NCI-H510A treated with DMSO at 0.1 percent for 48 hours (cell line): ENCODE data around the gene ATOX1.

Source experiments
- DNase-seq: peaks from one replicate; lab custom pipeline; 2025; lab: John Stamatoyannopoulos, UW

The ATOX1 gene

GRCh38 chr5:151770383-151771258, 12.2 kb upstream of the ATOX1 start:
- DNase-seq = peak; percentile 80

GRCh38 chr5:151766975-151767374, 8.5 kb upstream of the ATOX1 start:
- DNase-seq = no peak

GRCh38 chr5:151764801-151765200, 6.4 kb upstream of the ATOX1 start:
- DNase-seq = no peak

GRCh38 chr5:151758141-151758429, 346 bp downstream of the ATOX1 start:
- DNase-seq = no peak

- no peak for DNase-seq
These were observed 944 bp downstream of the ATOX1 start for GRCh38 chr5:151757233-151758140.

GRCh38 chr5:151755383-151755782, 3.0 kb downstream of the ATOX1 start:
- no peak for DNase-seq

- DNase-seq = no peak
These were observed 6.8 kb downstream of the ATOX1 start for GRCh38 chr5:151751593-151751992.

GRCh38 chr5:151751091-151751490, 7.3 kb downstream of the ATOX1 start:
- DNase-seq = no peak

- no peak for DNase-seq
These were observed 8.3 kb downstream of the ATOX1 start for GRCh38 chr5:151750121-151750520.

GRCh38 chr5:151745071-151745705, 13.2 kb downstream of the ATOX1 start:
- no peak for DNase-seq

GRCh38 chr5:151743530-151743929, 14.9 kb downstream of the ATOX1 start:
- no peak for DNase-seq

GRCh38 chr5:151742870-151743294, 15.5 kb downstream of the ATOX1 start:
- peak; percentile 44 for DNase-seq

- DNase-seq = no peak
These were observed 16.6 kb downstream of the ATOX1 start for GRCh38 chr5:151741678-151742423.

- DNase-seq = no peak
These were observed 17.5 kb downstream of the ATOX1 start for GRCh38 chr5:151740958-151741373.

- no peak for DNase-seq
These were observed 18.0 kb downstream of the ATOX1 start for GRCh38 chr5:151740336-151740942.

- no peak for DNase-seq
These were observed 18.5 kb downstream of the ATOX1 start for GRCh38 chr5:151739939-151740335.

GRCh38 chr5:151739395-151739794, 19.0 kb downstream of the ATOX1 start:
- DNase-seq = no peak

GRCh38 chr5:151738125-151738848, 20.1 kb downstream of the ATOX1 start:
- no peak for DNase-seq

GRCh38 chr5:151737431-151737830, 21.0 kb downstream of the ATOX1 start:
- DNase-seq = no peak

- no peak for DNase-seq
These were observed 22.8 kb downstream of the ATOX1 start for GRCh38 chr5:151735646-151736045.

- no peak for DNase-seq
These were observed 24.4 kb downstream of the ATOX1 start for GRCh38 chr5:151734064-151734408.
